Activated CD4-positive, alpha-beta memory T cell treated with anti-CD3 and anti-CD28 coated beads for 36 hours (primary cell): Measurements from ENCODE around the gene BEAN1. TPM values are rescaled to one million over a fixed set of nuclear protein-coding genes. Genes with fewer than 3 reads are reported as not detected.
A peak's percentile ranks its signal among the peaks of the same experiment; 100 is the strongest.

Experiments used
- CTCF ChIA-PET: fragments of 350-600 bp; sonication (Branson Sonifier 250); formaldehyde crosslinking; loops from one replicate; lab custom pipeline; 2021; ENCODE audit warnings: antibody characterized with exemption, inconsistent platforms; lab: Charles Lee
- POLR2A ChIA-PET: fragments of 350-600 bp; sonication (Branson Sonifier 250); formaldehyde crosslinking; loops from one replicate; lab custom pipeline; 2021; ENCODE audit warnings: antibody characterized with exemption; lab: Charles Lee
- DNase-seq: peaks from one replicate; pipeline ENCODE4 v3.0.0-alpha.2; 2020
- H3K27ac Mint-ChIP-seq: one replicate; pipeline ENCODE4 v1.8.0; 2021; ENCODE audit warnings: mixed read lengths
- H3K27me3 Mint-ChIP-seq: one replicate; pipeline ENCODE4 v1.8.0; 2021; ENCODE audit warnings: mixed read lengths
- H3K36me3 Mint-ChIP-seq: one replicate; pipeline ENCODE4 v1.8.0; 2021; ENCODE audit warnings: mixed read lengths
- H3K4me1 Mint-ChIP-seq: one replicate; pipeline ENCODE4 v1.8.0; 2021; ENCODE audit warnings: low read depth, mixed read lengths
- H3K4me3 Mint-ChIP-seq: one replicate; pipeline ENCODE4 v1.8.0; 2021; ENCODE audit warnings: mild to moderate bottlenecking, mixed read lengths
- H3K9me3 Mint-ChIP-seq: one replicate; pipeline ENCODE4 v1.8.0; 2021; ENCODE audit warnings: mixed read lengths
- intact Hi-C: fragments of 100-400 bp; cut with micrococcal nuclease; formaldehyde crosslinking; loops from one replicate; pipeline ENCODE4 v1.15.1; 2023
- total RNA-seq, 2 experiments: library from RNA; stranded (reverse); gene quantifications; one replicate each; pipeline ENCODE4 v1.2.3, GENCODE V29; 2021

BEAN1 gene
- total RNA-seq, 2 experiments from 2014 or later, result not detected

GRCh38 chr16:66517586-66518263 lies 90.6 kb downstream of the BEAN1 start:
- intact Hi-C loops, result loop anchor here (1.0 to 2.0 kb wide), 5 partner anchors 32 to 357 kb away; partner anchors contain the start of gene CMTM3
- no peak for DNase-seq
- CTCF ChIA-PET, result interaction anchor here (0.7 to 1.5 kb wide), 5 partner anchors 35 to 91 kb away, joined by 3 to 5 read pairs (median 3); partner anchors contain the start of genes CKLF and CMTM3
- H3K9me3 Mint-ChIP-seq, result no peaks in the 10 kb centered on the region
- no peaks in the 10 kb centered on the region for H3K27me3 Mint-ChIP-seq
- peak overlapping the region; percentile 87 for H3K4me3 Mint-ChIP-seq
- peaks cover 78% of the 10 kb centered on the region for H3K4me1 Mint-ChIP-seq
- no peaks in the 10 kb centered on the region for H3K36me3 Mint-ChIP-seq
- POLR2A ChIA-PET, result interaction anchor here (1.7 kb wide), 1 partner anchor 34 kb away, joined by 7 read pairs; the partner anchor contains the start of gene CKLF
- H3K27ac Mint-ChIP-seq, result peak overlapping the region; percentile 99

GRCh38 chr16:66519482-66520373 lies 92.6 kb downstream of the BEAN1 start:
- intact Hi-C loops, result no loop called here
- H3K36me3 Mint-ChIP-seq, result no peaks in the 10 kb centered on the region

GRCh38 chr16:66520406-66521170 lies 93.5 kb downstream of the BEAN1 start:
- H3K36me3 Mint-ChIP-seq, result no peaks in the 10 kb centered on the region
- ChIA-PET POLR2A (interaction anchor here (1.0 to 3.4 kb wide), 4 partner anchors 29 to 43 kb away, joined by 3 to 27 read pairs (median 14); partner anchors contain the start of gene CKLF), CTCF (interaction anchor here (0.8 to 4.0 kb wide), 6 partner anchors 28 to 113 kb away, joined by 3 to 34 read pairs (median 9); partner anchors contain the start of genes CKLF, CMTM3 and TK2)
- no peaks in the 10 kb centered on the region for H3K27me3 Mint-ChIP-seq
- peak overlapping the region; percentile 5 for H3K4me3 Mint-ChIP-seq
- intact Hi-C loops, result no loop called here
- DNase-seq, result peak; percentile 36
- H3K9me3 Mint-ChIP-seq, result no peaks in the 10 kb centered on the region
- H3K27ac Mint-ChIP-seq, result peak overlapping the region; percentile 96
- peaks cover 95% of the 10 kb centered on the region for H3K4me1 Mint-ChIP-seq

More at GRCh38 chr16:66519482-66520373, 92.6 kb downstream of the BEAN1 start:
- CTCF ChIA-PET, result interaction anchor here (1.4 to 4.0 kb wide), 3 partner anchors 32 to 112 kb away, joined by 5 to 34 read pairs (median 24); partner anchors contain the start of genes CKLF, CMTM3 and TK2
- H3K27ac Mint-ChIP-seq, result peak overlapping the region; percentile 96
- no peak overlapping the region for H3K4me3 Mint-ChIP-seq
- POLR2A ChIA-PET, result interaction anchor here (1.0 kb wide), 1 partner anchor 32 kb away, joined by 3 read pairs; the partner anchor contains the start of gene CKLF
- peaks cover 95% of the 10 kb centered on the region for H3K4me1 Mint-ChIP-seq
- H3K27me3 Mint-ChIP-seq, result no peaks in the 10 kb centered on the region
- no peak for DNase-seq
- no peaks in the 10 kb centered on the region for H3K9me3 Mint-ChIP-seq

GRCh38 chr16:66521252-66521713 lies 94.2 kb downstream of the BEAN1 start:
- no peak for DNase-seq
- H3K27me3 Mint-ChIP-seq, result no peaks in the 10 kb centered on the region
- H3K27ac Mint-ChIP-seq, result peak overlapping the region; percentile 96
- H3K4me1 Mint-ChIP-seq, result peaks cover 94% of the 10 kb centered on the region
- H3K9me3 Mint-ChIP-seq, result no peaks in the 10 kb centered on the region
- POLR2A ChIA-PET, result interaction anchor here (0.8 to 3.4 kb wide), 5 partner anchors 9 to 76 kb away, joined by 3 to 27 read pairs (median 4); partner anchors contain the start of gene CKLF
- H3K36me3 Mint-ChIP-seq, result no peaks in the 10 kb centered on the region
- H3K4me3 Mint-ChIP-seq, result peak overlapping the region; percentile 68
- CTCF ChIA-PET, result interaction anchor here (0.8 to 4.0 kb wide), 11 partner anchors 11 to 309 kb away, joined by 3 to 35 read pairs (median 5); partner anchors contain the start of genes CKLF, NAE1 and TK2
- intact Hi-C loops, result no loop called here

- H3K4me3 Mint-ChIP-seq, result peak overlapping the region; percentile 68
- no peaks in the 10 kb centered on the region for H3K36me3 Mint-ChIP-seq
- CTCF ChIA-PET, result interaction anchor here (0.8 to 4.0 kb wide), 14 partner anchors 10 to 309 kb away, joined by 3 to 35 read pairs (median 5); partner anchors contain the start of genes CKLF, NAE1 and TK2
These were observed 95.1 kb downstream of the BEAN1 start for GRCh38 chr16:66521951-66522771.

GRCh38 chr16:66522816-66523590 lies 95.9 kb downstream of the BEAN1 start:
- Mint-ChIP-seq H3K4me3 (no peak overlapping the region), H3K27ac (peak overlapping the region; percentile 96), H3K27me3 (no peaks in the 10 kb centered on the region), H3K4me1 (peaks cover 86% of the 10 kb centered on the region), H3K36me3 (no peaks in the 10 kb centered on the region), H3K9me3 (no peaks in the 10 kb centered on the region)
- no peak for DNase-seq
- ChIA-PET POLR2A (interaction anchor here (0.9 to 3.4 kb wide), 8 partner anchors 25 to 308 kb away, joined by 3 to 27 read pairs (median 4); partner anchors contain the start of genes CKLF, NAE1 and TK2), CTCF (interaction anchor here (1.2 to 4.0 kb wide), 12 partner anchors 11 to 308 kb away, joined by 3 to 35 read pairs (median 7); partner anchors contain the start of genes CKLF, NAE1 and TK2)
- intact Hi-C loops, result loop anchor here (1.0 to 2.0 kb wide), 3 partner anchors 29 to 74 kb away; partner anchors contain the start of gene CKLF

More at GRCh38 chr16:66521951-66522771, 95.1 kb downstream of the BEAN1 start:
- DNase-seq, result peak; percentile 99
- no peaks in the 10 kb centered on the region for H3K9me3 Mint-ChIP-seq
- no peaks in the 10 kb centered on the region for H3K27me3 Mint-ChIP-seq
- H3K4me1 Mint-ChIP-seq, result peaks cover 89% of the 10 kb centered on the region
- POLR2A ChIA-PET, result interaction anchor here (0.8 to 3.4 kb wide), 8 partner anchors 8 to 308 kb away, joined by 3 to 27 read pairs (median 4); partner anchors contain the start of genes CKLF, NAE1 and TK2
- intact Hi-C loops, result loop anchor here (1.0 to 2.0 kb wide), 3 partner anchors 30 to 75 kb away; partner anchors contain the start of gene CKLF
- peak overlapping the region; percentile 96 for H3K27ac Mint-ChIP-seq

- Mint-ChIP-seq H3K4me3 (peak overlapping the region; percentile 52), H3K27ac (peak overlapping the region; percentile 96), H3K4me1 (peaks cover 78% of the 10 kb centered on the region), H3K9me3 (no peaks in the 10 kb centered on the region), H3K27me3 (no peaks in the 10 kb centered on the region), H3K36me3 (no peaks in the 10 kb centered on the region)
- intact Hi-C loops, result loop anchor here (2.0 kb wide), 2 partner anchors 73 to 79 kb away; no protein-coding TSS in a partner anchor
- ChIA-PET POLR2A (interaction anchor here (1.1 kb wide), 2 partner anchors 25 to 28 kb away, joined by 3 to 5 read pairs; partner anchors contain the start of gene CKLF), CTCF (interaction anchor here (1.3 to 4.0 kb wide), 6 partner anchors 8 to 48 kb away, joined by 3 to 35 read pairs (median 10); no protein-coding TSS in a partner anchor)
- peak; percentile 58 for DNase-seq
These were observed 96.8 kb downstream of the BEAN1 start for GRCh38 chr16:66523861-66524354.

GRCh38 chr16:66524601-66525164 lies 97.6 kb downstream of the BEAN1 start:
- DNase-seq, result peak; percentile 45
- Mint-ChIP-seq H3K4me1 (peaks cover 76% of the 10 kb centered on the region), H3K36me3 (no peaks in the 10 kb centered on the region), H3K27me3 (no peaks in the 10 kb centered on the region), H3K4me3 (no peak overlapping the region), H3K9me3 (no peaks in the 10 kb centered on the region), H3K27ac (peak overlapping the region; percentile 81)
- ChIA-PET CTCF (interaction anchor here (1.3 to 4.0 kb wide), 6 partner anchors 9 to 84 kb away, joined by 3 to 35 read pairs (median 6); no protein-coding TSS in a partner anchor), POLR2A (interaction anchor here (1.4 kb wide), 1 partner anchor 28 kb away, joined by 5 read pairs; the partner anchor contains the start of gene CKLF)
- intact Hi-C loops, result loop anchor here (2.0 kb wide), 1 partner anchor 78 kb away; no protein-coding TSS in a partner anchor
